Measurements from ENCODE around the gene OR52H1. TPM values are rescaled to one million over a fixed set of nuclear protein-coding genes. Genes with fewer than 3 reads are reported as not detected.

The OR52H1 gene
- polyA plus RNA-seq, 1 donor = not detected

- no peak for DNase-seq
Measured at GRCh38 chr11:5531053-5531831, 17.1 kb downstream of the OR52H1 start.

DNA sequence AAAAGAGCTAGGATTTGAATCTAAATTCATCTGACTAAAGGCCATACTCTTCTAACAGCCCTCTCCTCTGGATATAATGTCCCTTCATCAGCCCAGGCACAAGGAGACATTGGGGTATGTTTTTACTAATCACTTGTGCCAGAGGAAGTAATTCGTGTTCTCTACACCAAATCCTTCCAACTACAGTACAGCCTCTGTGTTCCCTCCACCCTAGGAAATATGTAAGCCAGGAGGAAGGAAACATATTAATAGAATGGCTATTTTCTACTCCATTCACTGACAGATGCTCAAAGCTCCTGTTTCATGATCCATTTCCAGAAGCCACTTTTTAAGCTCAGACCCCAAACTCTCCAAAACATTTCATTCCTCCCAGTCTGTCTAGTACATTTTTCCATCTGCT is 19.8 kb downstream of the OR52H1 start:
- DNase-seq = no peak

DNA sequence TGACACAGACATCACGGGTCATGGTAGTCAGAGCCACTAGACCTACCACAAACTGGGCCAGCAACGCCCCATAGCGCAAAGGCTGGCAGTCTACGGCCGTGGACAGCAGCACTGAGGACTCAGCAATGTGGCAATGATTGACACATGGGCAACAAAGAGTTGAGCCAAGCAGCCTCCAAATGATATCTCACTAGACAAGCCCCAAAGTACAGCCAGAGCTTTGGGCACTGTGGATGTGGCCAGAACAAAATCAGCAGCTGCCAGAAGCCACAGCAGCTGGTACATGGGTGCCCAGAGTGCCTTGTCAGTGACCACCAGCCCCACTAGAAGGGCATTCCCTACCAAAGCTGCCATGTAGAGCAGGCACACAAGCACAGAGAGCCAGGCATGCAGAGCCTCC is 20.6 kb downstream of the OR52H1 start:
- DNase-seq = no peak

GRCh38 chr11:5524756-5525155 is 23.6 kb downstream of the OR52H1 start:
- DNase-seq = no peak

- DNase-seq = no peak
Measured at GRCh38 chr11:5522308-5522707, 26.0 kb downstream of the OR52H1 start.

DNA sequence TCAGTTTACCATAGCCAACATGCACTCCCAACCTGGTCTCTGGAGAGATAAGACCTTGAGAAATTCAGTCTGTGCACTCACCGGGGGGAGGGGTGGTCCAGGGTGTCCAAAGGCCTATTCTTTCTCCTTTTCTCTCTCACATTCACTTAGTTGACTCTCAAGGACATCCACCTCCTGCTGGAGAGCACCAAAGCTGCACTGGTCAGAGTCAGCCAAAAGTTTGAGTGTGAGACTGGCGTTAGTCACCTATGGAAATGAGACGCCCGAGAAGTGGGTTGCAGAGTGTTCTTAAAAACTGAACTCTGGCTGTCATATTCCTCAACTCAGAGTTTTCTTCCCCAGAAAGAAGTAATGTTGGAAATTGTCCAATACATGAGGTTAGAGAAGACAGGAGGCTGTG is 26.8 kb downstream of the OR52H1 start:
- no peak for DNase-seq

- DNase-seq = no peak
Measured at GRCh38 chr11:5516599-5516998, 31.7 kb downstream of the OR52H1 start, which contains the start of gene UBQLNL. UBQLNL (minus strand) TSS chr11:5516699; CDS start chr11:5516441, 258 bp downstream.

GRCh38 chr11:5514841-5515240 is 33.5 kb downstream of the OR52H1 start:
- DNase-seq = no peak

DNA sequence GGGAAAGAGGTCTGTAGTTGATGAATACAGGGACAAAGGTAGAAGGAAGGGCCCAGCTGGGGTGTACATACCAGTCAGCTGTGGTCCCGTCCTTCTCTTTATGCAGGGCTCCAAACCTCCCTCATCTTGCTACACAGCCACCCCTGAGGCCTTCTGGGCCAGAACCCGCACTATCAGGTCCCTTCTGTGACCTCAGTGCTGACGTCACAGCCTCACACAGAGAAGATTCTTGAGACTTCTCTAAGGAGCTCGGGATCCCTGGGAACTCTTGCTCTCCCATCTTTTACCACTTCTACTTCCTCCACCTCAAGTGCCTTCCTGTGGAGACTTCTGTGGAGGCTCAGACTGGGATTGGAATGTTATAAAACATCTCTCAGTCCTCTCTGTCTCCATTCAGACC is 38.5 kb downstream of the OR52H1 start, which contains the start of gene UBQLN3:
UBQLN3 (minus strand) TSS at position 155 of the 400 bp plus-strand sequence. CDS start 399 bp downstream, outside the sequence.
- DNase-seq = no peak

DNA sequence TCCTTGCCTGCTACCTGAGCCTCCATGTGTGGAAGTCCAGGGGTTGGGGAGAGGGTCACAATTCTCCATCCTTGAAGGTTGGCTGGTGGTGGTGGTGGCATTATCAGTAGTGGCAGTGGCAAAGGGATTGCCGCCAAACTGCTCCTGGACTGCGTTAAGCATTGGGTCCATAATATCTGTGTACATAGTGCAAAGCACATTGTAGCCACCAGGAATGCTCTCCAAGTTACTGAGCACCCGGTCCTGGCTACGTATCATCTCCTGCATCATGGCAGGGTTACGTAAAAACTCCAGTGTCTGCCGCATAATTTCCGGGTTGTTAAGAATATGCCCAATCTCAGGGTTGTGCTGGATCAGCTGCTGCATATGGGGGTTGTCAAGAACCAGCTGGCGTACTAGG is 39.7 kb downstream of the OR52H1 start:
- no peak for DNase-seq

GRCh38 chr11:5507933-5508305 is 40.4 kb downstream of the OR52H1 start:
- DNase-seq = no peak

DNA sequence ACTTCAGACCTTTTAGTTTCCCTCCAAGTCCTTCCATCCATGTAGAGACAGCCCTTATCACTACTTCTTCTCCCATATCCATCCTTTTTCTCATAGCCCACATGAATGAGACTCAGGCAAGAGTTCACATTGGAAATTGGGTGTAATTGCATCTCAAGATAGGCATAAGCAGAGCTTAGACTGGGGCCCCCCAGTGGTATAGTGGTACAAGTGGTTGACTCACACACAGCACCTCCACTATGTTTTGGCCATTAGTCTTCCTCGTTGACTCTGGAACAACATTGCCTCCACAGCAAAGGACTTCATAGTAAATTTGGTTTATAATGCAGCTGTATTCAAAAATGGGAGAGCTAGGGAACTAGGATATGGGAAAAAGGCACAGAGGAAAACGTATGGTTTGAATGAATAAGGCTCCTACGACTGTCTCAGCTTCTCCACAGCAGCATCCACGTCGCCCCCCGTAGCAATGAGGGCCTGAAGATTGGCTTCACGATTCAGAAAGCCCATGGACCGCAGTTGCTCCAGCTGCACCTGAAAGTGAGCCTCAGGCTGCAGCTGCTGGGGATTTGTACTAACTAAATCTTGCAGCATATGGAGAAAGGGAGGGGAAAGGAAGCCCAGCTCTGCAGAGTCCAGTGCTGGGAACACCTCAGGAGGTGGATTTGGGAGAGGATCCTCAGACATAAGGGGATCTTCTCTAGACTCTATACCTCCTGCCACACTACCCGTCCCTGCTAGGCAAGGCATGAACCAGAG is 41.0 kb downstream of the OR52H1 start:
- no peak for DNase-seq

- no peak for DNase-seq
Measured at GRCh38 chr11:5505363-5506048, 42.8 kb downstream of the OR52H1 start.

- no peak for DNase-seq
Measured at GRCh38 chr11:5504403-5504921, 43.9 kb downstream of the OR52H1 start.

DNA sequence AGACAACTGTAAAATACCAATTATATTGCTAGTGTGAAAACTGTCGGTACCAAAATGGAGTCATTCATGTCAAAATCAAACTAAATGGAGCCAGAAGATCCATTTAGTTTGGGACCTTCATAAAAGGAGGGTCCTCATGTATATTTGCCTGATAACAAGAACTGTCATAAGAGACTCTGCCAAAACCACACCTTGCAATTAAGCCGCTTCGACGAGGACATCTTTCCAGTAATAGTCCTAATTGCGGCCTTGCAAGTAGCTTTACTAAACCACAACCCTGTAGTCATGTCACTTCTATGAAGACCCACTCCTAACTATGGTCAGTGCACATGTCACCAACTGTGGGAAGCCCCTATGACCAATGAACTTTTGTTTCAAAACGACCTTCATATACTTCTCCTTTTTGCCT is 47.9 kb downstream of the OR52H1 start:
- DNase-seq = no peak

DNA sequence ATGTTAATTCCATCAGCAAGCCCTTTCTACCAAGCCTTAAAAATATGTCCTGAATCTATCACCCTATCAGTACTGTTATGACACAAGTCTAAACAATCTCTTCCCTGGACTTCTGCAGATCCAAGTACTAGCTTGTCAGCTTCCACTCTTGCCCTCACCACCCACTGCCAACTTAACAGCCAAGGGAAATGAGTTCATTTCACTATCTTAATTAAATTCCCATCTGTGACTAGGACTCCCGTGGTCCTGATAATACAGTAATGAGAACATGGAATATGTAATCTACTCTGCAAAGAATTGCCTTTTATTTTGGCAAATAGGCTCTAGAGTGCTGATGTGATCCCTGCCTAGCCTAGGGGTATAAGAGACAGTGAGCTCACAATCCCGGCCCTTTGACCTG is 48.7 kb downstream of the OR52H1 start:
- DNase-seq = no peak

Other genes starting within 250 kb of the OR52H1 start
- gene OR51B4, start 246.6 kb downstream of the OR52H1 start, polyA plus RNA-seq (ENCODE audit: insufficient read length) = not detected
- not detected for gene OR51B2, start 224.2 kb downstream of the OR52H1 start, polyA plus RNA-seq (ENCODE audit: insufficient read length)
- gene OR51B5, start 205.0 kb downstream of the OR52H1 start, polyA plus RNA-seq (ENCODE audit: insufficient read length) = not detected
- not detected for gene OR51B6, start 197.0 kb downstream of the OR52H1 start, polyA plus RNA-seq (ENCODE audit: insufficient read length)
- not detected for gene OR51M1, start 164.7 kb downstream of the OR52H1 start, polyA plus RNA-seq (ENCODE audit: insufficient read length)
- gene OR51Q1, start 126.4 kb downstream of the OR52H1 start, polyA plus RNA-seq (ENCODE audit: insufficient read length) = not detected
- not detected for gene OR51I1, start 107.0 kb downstream of the OR52H1 start, polyA plus RNA-seq (ENCODE audit: insufficient read length)
- gene OR51I2, start 99.2 kb downstream of the OR52H1 start, polyA plus RNA-seq (ENCODE audit: insufficient read length) = not detected
- not detected for gene OR52D1, start 59.9 kb downstream of the OR52H1 start, polyA plus RNA-seq (ENCODE audit: insufficient read length)
- not detected for gene UBQLN3, start 38.6 kb downstream of the OR52H1 start, polyA plus RNA-seq (ENCODE audit: insufficient read length)
- gene UBQLNL, start 31.8 kb downstream of the OR52H1 start, polyA plus RNA-seq (ENCODE audit: insufficient read length) = 0.22 TPM
- gene OR52B6, start 32.3 kb upstream of the OR52H1 start, polyA plus RNA-seq (ENCODE audit: insufficient read length) = not detected
- gene TRIM6, start 48.1 kb upstream of the OR52H1 start, polyA plus RNA-seq (ENCODE audit: insufficient read length) = 1.1 TPM
- 4.1 TPM for gene TRIM34, start 76.5 kb upstream of the OR52H1 start, polyA plus RNA-seq (ENCODE audit: insufficient read length)
- 13.9 TPM for gene TRIM5, start 136.5 kb upstream of the OR52H1 start, polyA plus RNA-seq (ENCODE audit: insufficient read length)
- gene TRIM22, start 141.2 kb upstream of the OR52H1 start, polyA plus RNA-seq (ENCODE audit: insufficient read length) = 12.1 TPM
- gene OR56B1, start 187.9 kb upstream of the OR52H1 start, polyA plus RNA-seq (ENCODE audit: insufficient read length) = not detected
- gene OR52N4, start 205.7 kb upstream of the OR52H1 start, polyA plus RNA-seq (ENCODE audit: insufficient read length) = 0.26 TPM
- gene OR52N5, start 234.8 kb upstream of the OR52H1 start, polyA plus RNA-seq (ENCODE audit: insufficient read length) = not detected
- not detected for gene OR52N1, start 242.7 kb upstream of the OR52H1 start, polyA plus RNA-seq (ENCODE audit: insufficient read length)